Cortex of kidney (tissue), 1 donor: Measurements from ENCODE around the gene TCIRG1.

ENCODE experiments used
- DNase-seq: peaks from one replicate; lab custom pipeline; 2025; lab: John Stamatoyannopoulos, UW

Gene TCIRG1

DNA sequence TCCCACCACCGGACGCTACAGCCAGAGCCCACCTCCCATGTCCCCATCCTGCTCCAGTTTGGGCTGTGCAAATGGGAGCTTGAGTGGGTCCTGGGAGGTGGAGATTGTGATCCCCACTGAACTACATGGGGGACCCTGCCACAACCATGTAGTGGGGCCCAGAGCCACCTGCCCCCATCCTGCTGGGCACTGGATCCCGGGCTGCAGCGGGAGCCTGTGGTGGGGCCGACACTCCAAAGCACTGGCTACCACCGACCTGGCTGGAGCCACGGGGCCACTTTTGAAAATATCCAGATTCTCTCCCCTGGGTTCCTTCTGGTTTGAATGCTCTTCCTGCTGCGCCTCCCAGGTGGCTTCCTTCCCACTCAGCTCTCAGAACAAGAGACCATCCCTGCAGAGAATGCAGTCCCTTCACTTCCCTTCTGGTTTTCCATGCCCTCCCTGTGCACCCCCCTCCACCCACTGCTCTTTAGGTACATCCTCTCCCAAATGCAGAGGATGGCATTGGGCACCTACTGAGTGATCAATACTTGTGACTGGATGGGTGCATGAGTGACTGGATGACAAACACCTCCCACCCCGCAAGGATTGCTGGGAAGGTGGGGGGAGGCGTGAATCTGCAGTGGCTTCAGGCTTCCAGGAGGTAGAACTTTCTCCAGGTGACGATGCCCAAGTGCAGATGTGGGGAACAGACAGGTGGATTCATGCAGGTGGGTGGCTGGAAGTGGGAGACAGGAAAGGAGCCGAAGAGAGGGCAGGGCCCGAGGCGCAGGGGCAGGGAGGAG is 34.1 kb upstream of the TCIRG1 start:
- no peak for DNase-seq

- DNase-seq: no peak
Measured at GRCh38 chr11:68006606-68007166, 32.1 kb upstream of the TCIRG1 start.

- DNase-seq: no peak
Measured at GRCh38 chr11:68007498-68008380, 31.1 kb upstream of the TCIRG1 start.

GRCh38 chr11:68008381-68009337 is 30.2 kb upstream of the TCIRG1 start:
- DNase-seq: no peak

DNA sequence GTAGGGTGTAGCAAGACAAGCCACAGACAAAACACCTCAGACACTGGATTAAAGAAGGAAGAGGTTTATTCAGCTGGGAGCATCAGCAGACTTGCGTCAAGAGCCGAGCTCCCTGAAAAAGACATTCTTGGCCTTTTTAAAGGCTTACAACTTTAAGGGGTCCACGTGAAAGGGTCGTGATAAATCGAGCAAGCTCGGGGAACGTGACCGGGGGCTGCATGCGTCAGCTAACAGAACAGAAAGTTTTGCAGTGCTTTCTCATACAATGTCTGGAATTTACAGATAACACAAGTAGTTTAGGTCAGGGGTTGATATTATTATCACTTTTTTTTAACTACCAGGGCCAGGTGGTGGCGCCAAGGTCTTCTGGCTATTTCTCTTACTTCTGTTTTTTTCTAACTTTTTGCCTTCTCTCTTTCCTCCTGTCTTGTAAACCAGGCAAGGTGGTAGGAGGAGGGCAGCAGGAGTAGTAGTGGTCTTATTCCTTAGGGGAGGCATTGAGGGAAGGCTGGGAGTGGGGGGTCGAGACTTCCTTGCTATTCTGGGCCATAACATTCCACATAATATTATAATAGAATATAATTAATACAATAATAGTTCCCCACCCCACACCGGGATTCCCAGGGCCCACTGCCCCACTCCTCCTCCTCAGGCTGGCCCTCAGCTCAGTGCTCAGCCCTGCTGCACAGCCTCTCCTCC is 29.3 kb upstream of the TCIRG1 start:
- DNase-seq: no peak

GRCh38 chr11:68010090-68011041 is 28.5 kb upstream of the TCIRG1 start, which contains the start of gene ALDH3B1:
ALDH3B1 (plus strand) TSS chr11:68010327; CDS start chr11:68015298, 4,971 bp downstream.
- no peak for DNase-seq

DNA sequence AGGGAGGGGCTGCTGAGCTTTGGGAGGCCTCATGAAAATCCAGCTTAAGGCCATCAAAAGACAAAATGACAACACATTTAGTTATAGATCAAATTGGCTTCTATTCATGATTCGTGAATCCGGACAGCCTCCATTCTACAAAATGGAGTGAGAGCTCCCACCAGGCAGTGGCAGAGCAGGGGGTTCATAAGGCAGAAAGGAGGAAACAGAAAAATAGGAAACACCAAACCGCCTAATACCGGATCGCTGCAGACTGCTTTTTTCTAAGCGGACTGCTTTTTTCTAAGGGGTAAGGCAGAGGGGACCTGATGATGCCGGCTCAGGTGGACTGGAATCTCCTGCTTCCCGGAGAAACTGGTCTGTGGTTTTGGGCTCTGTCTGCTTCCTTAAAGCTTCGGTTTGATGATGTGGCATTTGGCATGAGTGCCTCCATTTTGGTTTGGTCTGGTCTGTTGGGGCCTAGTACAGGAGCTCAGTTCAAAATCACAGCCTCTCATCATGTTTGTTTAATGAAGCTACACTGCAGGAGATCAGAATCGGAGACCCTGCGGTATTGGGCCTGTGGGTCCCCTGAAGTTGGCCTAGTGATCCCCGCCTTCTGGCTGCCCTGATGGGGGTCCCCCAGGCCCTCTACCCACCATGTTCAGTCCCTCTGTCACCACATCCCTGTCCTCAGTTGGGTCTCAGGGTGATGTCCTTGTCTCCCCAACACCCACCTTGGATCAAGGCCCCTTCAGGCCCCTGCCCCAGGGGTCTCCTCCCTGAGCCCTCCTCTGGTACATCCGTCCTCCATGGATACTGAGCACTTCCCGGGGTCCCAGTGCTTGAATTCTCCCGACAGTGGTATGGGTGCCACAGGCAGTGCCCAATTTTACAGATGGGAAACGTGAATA is 27.5 kb upstream of the TCIRG1 start:
- no peak for DNase-seq

DNA sequence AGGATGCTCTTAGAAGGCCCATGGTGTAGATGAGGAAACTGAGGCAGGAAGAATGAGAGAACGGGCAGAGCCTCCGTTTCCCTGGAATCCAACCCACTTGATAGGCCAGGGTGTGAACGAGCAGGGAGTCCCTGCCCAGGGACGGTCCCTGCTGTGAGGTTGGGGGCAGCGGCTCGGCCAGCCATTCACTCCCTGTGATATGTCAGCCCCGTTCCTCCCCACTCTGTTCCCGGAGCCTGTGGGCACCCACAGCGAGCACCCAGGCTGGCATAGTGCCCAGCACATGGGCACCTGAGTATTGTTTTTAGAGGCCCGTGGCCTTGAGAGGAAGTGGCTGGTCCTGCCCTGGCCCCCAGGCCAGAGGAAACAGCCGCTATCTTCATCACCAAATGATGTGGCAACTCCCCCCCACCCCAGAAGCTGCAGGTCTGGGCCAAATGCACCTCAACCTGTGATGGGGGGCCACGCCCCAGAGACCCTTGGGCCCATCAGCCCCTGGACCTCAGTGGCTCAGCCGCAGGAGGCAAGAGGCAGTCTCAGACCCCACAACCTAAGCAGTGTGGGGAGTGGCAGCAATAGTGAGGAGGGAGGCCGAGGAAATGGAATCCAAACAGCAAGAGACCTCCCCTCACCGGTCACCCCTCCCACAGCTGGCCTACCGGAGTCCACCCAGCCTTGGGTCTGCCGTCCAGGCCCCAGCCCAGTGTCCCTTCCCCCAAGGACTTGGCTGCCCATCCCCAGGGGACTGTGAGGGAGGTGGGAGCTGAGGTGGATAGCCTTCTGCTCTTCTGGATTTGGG is 26.6 kb upstream of the TCIRG1 start:
- no peak for DNase-seq

DNA sequence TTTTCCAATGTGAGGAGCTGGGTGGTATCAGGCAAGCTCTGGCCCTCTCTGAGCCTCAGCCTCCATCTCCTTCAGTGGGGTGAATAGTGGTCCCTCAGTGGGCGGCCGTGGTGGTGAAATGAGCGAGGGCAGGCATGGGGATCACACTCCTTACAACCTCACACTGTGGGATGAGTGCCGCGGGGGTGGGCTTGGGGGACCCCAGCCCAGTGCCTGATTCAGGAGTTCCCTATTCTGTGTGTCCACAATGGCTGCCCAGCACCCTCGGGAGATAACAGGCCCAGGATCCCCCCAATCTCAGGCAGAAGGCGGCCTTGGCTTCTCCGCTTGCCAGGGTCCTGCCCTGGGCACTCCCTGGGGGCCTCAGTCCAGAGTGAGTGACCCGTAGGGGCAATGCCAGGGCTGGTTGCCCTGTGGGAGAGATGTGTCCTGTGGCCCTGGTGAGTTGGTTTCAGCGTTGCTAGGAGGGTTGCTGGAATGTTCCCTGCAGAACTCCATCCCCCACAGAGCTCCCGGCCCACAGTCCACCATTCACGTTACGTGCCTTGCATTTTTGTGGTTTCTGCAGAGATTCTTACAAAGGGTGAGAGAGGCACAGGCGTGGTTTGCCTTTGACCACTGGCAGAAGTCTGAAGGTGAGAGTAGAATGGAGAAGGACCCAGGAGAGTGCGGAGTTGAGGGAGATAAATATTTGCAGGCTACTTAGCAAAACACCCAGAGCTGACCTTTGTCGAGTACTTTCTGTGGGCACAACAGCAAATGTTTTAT is 25.8 kb upstream of the TCIRG1 start:
- no peak for DNase-seq

GRCh38 chr11:68013611-68014156 is 25.1 kb upstream of the TCIRG1 start:
- DNase-seq: no peak

DNA sequence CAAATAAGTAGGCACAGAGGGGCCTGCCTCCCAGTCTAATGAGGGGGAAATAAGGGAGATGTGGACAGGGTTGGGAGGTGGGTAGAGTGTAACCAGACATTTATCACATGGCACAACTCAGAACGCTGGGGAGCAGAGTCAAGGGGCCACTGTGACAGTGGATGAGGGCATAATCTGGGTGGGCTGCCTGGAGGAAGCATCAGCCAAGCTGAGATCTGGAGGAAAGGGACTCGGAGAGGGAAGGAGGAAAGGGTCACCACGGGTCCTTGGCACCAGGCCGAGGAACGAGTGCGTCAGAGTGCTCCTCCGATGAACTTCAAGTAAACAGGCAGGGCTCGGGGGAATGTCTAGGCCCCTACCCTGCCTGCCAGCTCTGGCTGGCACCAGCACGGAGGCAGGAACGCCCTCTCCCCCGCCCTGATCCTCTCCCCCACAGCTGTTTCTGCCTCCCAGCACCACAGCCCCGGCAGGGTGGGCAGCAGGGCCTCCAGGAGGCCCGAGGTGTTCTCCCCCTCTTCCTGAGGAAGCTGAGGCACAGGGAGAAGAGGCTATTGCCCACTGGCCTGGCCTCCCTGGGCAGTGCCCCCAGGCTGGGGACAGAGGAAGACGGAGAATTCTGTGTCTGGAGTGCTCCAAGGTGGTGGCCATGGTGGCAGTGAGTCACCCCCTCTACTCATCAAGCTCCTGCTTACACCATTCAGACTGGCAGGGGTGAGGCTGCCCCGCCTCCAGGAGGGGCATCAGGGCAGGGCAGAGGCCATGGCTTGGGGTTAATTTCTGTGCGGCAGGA is 24.5 kb upstream of the TCIRG1 start:
- DNase-seq: no peak

GRCh38 chr11:68014947-68015447 is 23.8 kb upstream of the TCIRG1 start:
- no peak for DNase-seq

DNA sequence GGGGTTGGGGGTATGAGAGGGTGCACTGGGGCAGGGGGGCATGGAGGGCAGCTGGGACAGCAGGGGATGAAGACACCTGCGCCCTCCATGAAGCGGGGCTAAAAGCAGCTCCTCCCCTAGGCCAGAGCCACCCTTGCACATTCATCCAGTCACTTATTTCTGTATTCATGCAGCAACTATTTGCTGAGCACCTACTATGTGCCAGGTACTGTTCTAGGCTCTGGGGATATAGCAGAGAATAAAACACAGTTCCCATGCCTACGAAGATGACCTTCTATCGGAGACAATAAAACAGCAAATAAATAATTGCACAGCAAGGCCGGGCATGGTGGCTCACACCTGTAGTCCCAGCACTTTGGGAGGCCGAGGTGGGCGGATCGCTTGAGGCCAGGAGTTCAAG is 23.4 kb upstream of the TCIRG1 start:
- no peak for DNase-seq

GRCh38 chr11:68016161-68016903 is 22.5 kb upstream of the TCIRG1 start:
- no peak for DNase-seq
